ENCODE results near the gene BSN.

Gene BSN

DNA sequence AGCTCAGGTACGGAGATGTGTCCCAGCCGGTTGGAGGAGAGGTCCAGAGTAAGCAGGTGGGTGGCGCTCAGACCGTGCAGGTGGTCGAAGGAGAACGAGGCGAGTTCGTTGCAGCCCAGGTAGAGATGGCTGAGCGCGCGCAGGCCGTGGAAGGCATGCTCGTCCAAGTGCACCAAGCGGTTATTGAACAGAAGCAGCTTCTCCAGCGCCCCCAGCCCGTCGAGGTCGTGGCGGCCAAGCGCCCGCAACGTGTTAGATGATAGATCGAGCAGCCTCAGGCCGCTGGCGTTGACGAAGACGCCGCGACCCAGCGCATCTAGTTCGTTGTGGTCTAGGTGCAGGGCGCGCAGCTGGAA is 164.6 kb downstream of the BSN start:
- Histone ChIP-seq H3K4me1 (ENCODE audit: control insufficient read depth, insufficient read depth, low read length) (no peaks in the 10 kb centered on the region), H3K27ac (ENCODE audit: extremely low read depth, low read depth, low read length) (no peak overlapping the region), H3K4me3 (ENCODE audit: low read depth, low read length) (no peak overlapping the region), H3K9me3 (ENCODE audit: control insufficient read depth, insufficient read depth, low read depth, low read length) (no peaks in the 10 kb centered on the region), H3K36me3 (ENCODE audit: control insufficient read depth in 2 of 2, insufficient read depth in 1 of 2, low read length in 2 of 2) (peaks cover 0 to 82% of the 10 kb centered on the region in 2 experiments; a peak in 1 of 3 replicates)
- TF ChIP-seq ZNF423 (tag by site-specific recombination; IDR thresholded peaks at IDR 0.05) (no peak), ZNF202 (tag by site-specific recombination; IDR thresholded peaks at IDR 0.05; ENCODE audit: borderline replicate concordance) (no peak), ZNF501 (tag by site-specific recombination; IDR thresholded peaks at IDR 0.05) (no peak), GFI1B (tag by site-specific recombination; IDR thresholded peaks at IDR 0.05) (no peak)
- TF ChIP-seq, protein P1, sequence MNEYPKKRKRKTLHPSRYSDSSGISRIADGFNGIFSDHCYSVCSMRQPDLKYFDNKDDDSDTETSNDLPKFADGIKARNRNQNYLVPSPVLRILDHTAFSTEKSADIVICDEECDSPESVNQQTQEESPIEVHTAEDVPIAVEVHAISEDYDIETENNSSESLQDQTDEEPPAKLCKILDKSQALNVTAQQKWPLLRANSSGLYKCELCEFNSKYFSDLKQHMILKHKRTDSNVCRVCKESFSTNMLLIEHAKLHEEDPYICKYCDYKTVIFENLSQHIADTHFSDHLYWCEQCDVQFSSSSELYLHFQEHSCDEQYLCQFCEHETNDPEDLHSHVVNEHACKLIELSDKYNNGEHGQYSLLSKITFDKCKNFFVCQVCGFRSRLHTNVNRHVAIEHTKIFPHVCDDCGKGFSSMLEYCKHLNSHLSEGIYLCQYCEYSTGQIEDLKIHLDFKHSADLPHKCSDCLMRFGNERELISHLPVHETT (tag by site-specific recombination; IDR thresholded peaks at IDR 0.05) = no peak
- TF ChIP-seq, protein P2, sequence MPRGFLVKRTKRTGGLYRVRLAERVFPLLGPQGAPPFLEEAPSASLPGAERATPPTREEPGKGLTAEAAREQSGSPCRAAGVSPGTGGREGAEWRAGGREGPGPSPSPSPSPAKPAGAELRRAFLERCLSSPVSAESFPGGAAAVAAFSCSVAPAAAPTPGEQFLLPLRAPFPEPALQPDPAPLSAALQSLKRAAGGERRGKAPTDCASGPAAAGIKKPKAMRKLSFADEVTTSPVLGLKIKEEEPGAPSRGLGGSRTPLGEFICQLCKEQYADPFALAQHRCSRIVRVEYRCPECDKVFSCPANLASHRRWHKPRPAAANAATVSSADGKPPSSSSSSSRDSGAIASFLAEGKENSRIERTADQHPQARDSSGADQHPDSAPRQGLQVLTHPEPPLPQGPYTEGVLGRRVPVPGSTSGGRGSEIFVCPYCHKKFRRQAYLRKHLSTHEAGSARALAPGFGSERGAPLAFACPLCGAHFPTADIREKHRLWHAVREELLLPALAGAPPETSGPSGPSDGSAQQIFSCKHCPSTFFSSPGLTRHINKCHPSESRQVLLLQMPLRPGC (tag by site-specific recombination; IDR thresholded peaks at IDR 0.05) = no peak
- POLR2A ChIA-PET = interaction anchor here (1.0 to 1.4 kb wide), 2 partner anchors 7 to 22 kb away, joined by 3 to 5 read pairs; no protein-coding TSS in a partner anchor
- CTCF ChIA-PET = interaction anchor here (0.6 to 0.7 kb wide), 2 partner anchors 15 to 121 kb away, joined by 4 to 7 read pairs; no protein-coding TSS in a partner anchor

DNA sequence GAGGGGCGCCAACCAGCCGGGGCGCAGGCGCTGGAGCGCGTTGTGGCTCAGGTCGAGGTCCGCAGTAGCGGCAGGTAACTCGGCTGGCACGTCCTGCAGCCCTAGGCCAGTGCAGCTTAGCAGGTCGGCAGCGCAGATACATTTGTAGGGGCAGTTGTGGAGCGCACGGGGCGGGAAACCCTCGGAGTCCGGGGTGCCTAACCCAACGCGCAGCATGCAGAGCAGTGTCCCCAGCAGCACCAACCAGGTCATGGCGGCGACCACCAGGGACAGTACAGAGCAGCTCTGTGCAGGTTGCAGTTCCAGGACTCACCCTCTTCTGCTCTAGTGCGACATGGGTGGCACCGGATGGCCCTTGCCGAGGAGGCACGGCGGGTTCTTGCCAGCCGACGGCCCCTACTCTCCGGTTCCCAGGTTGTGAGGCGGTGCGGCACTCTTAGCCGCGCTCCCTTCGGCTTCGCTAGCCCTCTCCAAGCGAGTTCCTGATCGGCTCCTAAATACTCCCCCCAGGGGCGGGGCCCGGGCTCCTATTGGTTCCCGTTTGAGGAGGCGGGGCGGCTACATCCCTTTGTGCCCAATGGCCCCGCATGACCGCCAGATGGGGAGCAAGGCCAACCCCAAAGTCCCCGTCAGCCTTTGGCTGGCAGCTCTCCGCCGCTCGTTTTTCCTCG is 165.1 kb downstream of the BSN start, which contains the start of gene AMIGO3:
AMIGO3 (minus strand) TSS at position 471 of the 671 bp plus-strand sequence; CDS start at position 252, 219 bp downstream.
- peak within 1 kb of the TSS; percentile 9 for H3K4me3 ChIP-seq (ENCODE audit: low read depth, low read length)
- H3K27ac ChIP-seq (ENCODE audit: extremely low read depth, low read depth, low read length) = no peak within 1 kb of the TSS
- H3K36me3 ChIP-seq (ENCODE audit: control insufficient read depth in 2 of 2, insufficient read depth in 1 of 2, low read length in 2 of 2) = peaks cover 0 to 78% of the 10 kb centered on the region in 2 experiments; a peak in 1 of 3 replicates
- H3K9me3 ChIP-seq (ENCODE audit: control insufficient read depth, insufficient read depth, low read depth, low read length) = no peaks in the 10 kb centered on the region
- CTCF ChIA-PET = interaction anchor here (0.6 to 1.2 kb wide), 3 partner anchors 16 to 135 kb away, joined by 4 to 7 read pairs (median 4); no protein-coding TSS in a partner anchor
- POLR2A ChIA-PET = interaction anchor here (1.0 to 1.4 kb wide), 2 partner anchors 8 to 22 kb away, joined by 3 to 5 read pairs; no protein-coding TSS in a partner anchor
- H3K4me1 ChIP-seq (ENCODE audit: control insufficient read depth, insufficient read depth, low read length) = no peaks in the 10 kb centered on the region
- no peak for TF ChIP-seq FEZF1 (tag by site-specific recombination; IDR thresholded peaks at IDR 0.05)
- no peak for TF ChIP-seq ZNF558 (tag by site-specific recombination; IDR thresholded peaks at IDR 0.05)
- peak; percentile 16 for TF ChIP-seq SP2 (tag by site-specific recombination; IDR thresholded peaks at IDR 0.05)
- TF ChIP-seq, protein P3, sequence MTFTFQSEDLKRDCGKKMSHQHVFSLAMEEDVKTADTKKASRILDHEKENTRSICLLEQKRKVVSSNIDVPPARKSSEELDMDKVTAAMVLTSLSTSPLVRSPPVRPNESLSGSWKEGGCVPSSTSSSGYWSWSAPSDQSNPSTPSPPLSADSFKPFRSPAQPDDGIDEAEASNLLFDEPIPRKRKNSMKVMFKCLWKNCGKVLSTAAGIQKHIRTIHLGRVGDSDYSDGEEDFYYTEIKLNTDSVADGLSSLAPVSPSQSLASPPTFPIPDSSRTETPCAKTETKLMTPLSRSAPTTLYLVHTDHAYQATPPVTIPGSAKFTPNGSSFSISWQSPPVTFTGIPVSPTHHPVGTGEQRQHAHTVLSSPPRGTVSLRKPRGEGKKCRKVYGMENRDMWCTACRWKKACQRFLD (tag by site-specific recombination; IDR thresholded peaks at IDR 0.05) = no peak
- TF ChIP-seq, protein P4, sequence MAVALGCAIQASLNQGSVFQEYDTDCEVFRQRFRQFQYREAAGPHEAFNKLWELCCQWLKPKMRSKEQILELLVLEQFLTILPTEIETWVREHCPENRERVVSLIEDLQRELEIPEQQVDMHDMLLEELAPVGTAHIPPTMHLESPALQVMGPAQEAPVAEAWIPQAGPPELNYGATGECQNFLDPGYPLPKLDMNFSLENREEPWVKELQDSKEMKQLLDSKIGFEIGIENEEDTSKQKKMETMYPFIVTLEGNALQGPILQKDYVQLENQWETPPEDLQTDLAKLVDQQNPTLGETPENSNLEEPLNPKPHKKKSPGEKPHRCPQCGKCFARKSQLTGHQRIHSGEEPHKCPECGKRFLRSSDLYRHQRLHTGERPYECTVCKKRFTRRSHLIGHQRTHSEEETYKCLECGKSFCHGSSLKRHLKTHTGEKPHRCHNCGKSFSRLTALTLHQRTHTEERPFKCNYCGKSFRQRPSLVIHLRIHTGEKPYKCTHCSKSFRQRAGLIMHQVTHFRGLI (tag by site-specific recombination; IDR thresholded peaks at IDR 0.05) = no peak
- no peak for TF ChIP-seq ZBTB8A (tag by site-specific recombination; IDR thresholded peaks at IDR 0.05)
- TF ChIP-seq ZNF600 (tag by site-specific recombination; IDR thresholded peaks at IDR 0.05) = peak; percentile 36; the same call in 1 of the 2 replicates
- TF ChIP-seq SCRT2 (tag by site-specific recombination; IDR thresholded peaks at IDR 0.05) = no peak
- peak; percentile 41 for TF ChIP-seq ZNF341 (tag by site-specific recombination; IDR thresholded peaks at IDR 0.05; ENCODE audit: low read depth)
- TF ChIP-seq, protein P5, sequence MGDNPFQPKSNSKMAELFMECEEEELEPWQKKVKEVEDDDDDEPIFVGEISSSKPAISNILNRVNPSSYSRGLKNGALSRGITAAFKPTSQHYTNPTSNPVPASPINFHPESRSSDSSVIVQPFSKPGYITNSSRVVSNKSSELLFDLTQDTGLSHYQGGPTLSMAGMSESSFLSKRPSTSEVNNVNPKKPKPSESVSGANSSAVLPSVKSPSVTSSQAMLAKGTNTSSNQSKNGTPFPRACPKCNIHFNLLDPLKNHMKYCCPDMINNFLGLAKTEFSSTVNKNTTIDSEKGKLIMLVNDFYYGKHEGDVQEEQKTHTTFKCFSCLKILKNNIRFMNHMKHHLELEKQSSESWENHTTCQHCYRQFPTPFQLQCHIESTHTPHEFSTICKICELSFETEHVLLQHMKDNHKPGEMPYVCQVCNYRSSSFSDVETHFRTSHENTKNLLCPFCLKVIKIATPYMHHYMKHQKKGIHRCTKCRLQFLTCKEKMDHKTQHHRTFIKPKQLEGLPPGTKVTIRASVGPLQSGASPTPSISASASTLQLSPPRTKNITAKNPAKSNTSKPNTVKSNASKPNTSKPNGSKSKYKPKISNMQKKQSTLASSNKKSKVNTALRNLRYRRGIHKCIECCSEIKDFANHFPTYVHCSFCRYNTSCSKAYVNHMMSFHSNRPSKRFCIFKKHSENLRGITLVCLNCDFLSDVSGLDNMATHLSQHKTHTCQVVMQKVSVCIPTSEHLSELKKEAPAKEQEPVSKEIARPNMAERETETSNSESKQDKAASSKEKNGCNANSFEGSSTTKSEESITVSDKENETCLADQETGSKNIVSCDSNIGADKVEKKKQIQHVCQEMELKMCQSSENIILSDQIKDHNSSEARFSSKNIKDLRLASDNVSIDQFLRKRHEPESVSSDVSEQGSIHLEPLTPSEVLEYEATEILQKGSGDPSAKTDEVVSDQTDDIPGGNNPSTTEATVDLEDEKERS (tag by site-specific recombination; IDR thresholded peaks at IDR 0.05) = no peak
- TF ChIP-seq ZNF16 (tag by site-specific recombination; IDR thresholded peaks at IDR 0.05; ENCODE audit: low read depth) = no peak
- no peak for TF ChIP-seq ZNF768 (tag by site-specific recombination; IDR thresholded peaks at IDR 0.05)
- TF ChIP-seq ZNF658 (tag by site-specific recombination; IDR thresholded peaks at IDR 0.05) = no peak
- TF ChIP-seq GFI1B (tag by site-specific recombination; IDR thresholded peaks at IDR 0.05) = no peak
- TF ChIP-seq YY1 (tag by site-specific recombination; IDR thresholded peaks at IDR 0.05) = no peak
